HG03342 (cell line): ENCODE measurements around the gene NR6A1.

Experiments
- ATAC-seq: cut with Tn5 transposase; IDR thresholded peaks from one replicate; pipeline ENCODE4 v1.9.1; 2021; ENCODE audit warnings: mild to moderate bottlenecking, moderate library complexity; ENCODE audit not compliant: unreplicated experiment

NR6A1 gene

GRCh38 chr9:124797343-124798103 is 26.4 kb upstream of the NR6A1 start:
- ATAC-seq = no peak

GRCh38 chr9:124795881-124796431 is 24.8 kb upstream of the NR6A1 start:
- ATAC-seq = no peak

GRCh38 chr9:124794902-124795491 is 23.9 kb upstream of the NR6A1 start:
- ATAC-seq = no peak

- ATAC-seq = no peak
Observed at GRCh38 chr9:124793015-124793541, 22.0 kb upstream of the NR6A1 start.

GRCh38 chr9:124792257-124793014 is 21.3 kb upstream of the NR6A1 start:
- no peak for ATAC-seq

GRCh38 chr9:124790801-124791505 is 19.8 kb upstream of the NR6A1 start:
- no peak for ATAC-seq

GRCh38 chr9:124790301-124790700 is 19.2 kb upstream of the NR6A1 start:
- ATAC-seq = no peak

- no peak for ATAC-seq
Observed at GRCh38 chr9:124789531-124789930, 18.4 kb upstream of the NR6A1 start.

GRCh38 chr9:124788542-124789217 is 17.6 kb upstream of the NR6A1 start:
- ATAC-seq = no peak

- no peak for ATAC-seq
Observed at GRCh38 chr9:124786881-124787573, 15.9 kb upstream of the NR6A1 start.

- no peak for ATAC-seq
Observed at GRCh38 chr9:124784509-124784908, 13.4 kb upstream of the NR6A1 start.

GRCh38 chr9:124783830-124784229 is 12.7 kb upstream of the NR6A1 start:
- ATAC-seq = no peak

GRCh38 chr9:124782661-124783574 is 11.8 kb upstream of the NR6A1 start:
- ATAC-seq = no peak

- no peak for ATAC-seq
Observed at GRCh38 chr9:124781967-124782660, 11.0 kb upstream of the NR6A1 start.

GRCh38 chr9:124780757-124781151 is 9.6 kb upstream of the NR6A1 start:
- no peak for ATAC-seq

- no peak for ATAC-seq
Observed at GRCh38 chr9:124780060-124780756, 9.1 kb upstream of the NR6A1 start.

GRCh38 chr9:124779368-124780059 is 8.4 kb upstream of the NR6A1 start:
- no peak for ATAC-seq
